Measurements from ENCODE around the gene LRP1B.
"Not testable (repeated sequence)": the region's sequence is repeated elsewhere in the genome, so short reads cannot be mapped to it uniquely, and the experiment has no call there.

The LRP1B gene

GRCh38 chr2:141820893-141821292, 309.9 kb downstream of the LRP1B start:
- H3K4me3 ChIP-seq (ENCODE audit: low read depth, low read length), result no peak overlapping the region
- DNase-seq (ENCODE audit: low read depth), result no peak
- no peak for TF ChIP-seq CTCF (IDR thresholded peaks at IDR 0.05; ENCODE audit: low read depth, low read length, missing control alignments)

GRCh38 chr2:141815320-141815719, 315.5 kb downstream of the LRP1B start:
- not testable (repeated sequence) for H3K4me3 ChIP-seq (ENCODE audit: low read depth, low read length); DNase-seq (ENCODE audit: low read depth)

GRCh38 chr2:141814150-141814549, 316.7 kb downstream of the LRP1B start:
- no peak overlapping the region for H3K4me3 ChIP-seq (ENCODE audit: low read depth, low read length)
- TF ChIP-seq CTCF (IDR thresholded peaks at IDR 0.05; ENCODE audit: low read depth, low read length, missing control alignments), result no peak
- no peak for DNase-seq (ENCODE audit: low read depth)

- no peak for DNase-seq (ENCODE audit: low read depth)
- no peak for TF ChIP-seq CTCF (IDR thresholded peaks at IDR 0.05; ENCODE audit: low read depth, low read length, missing control alignments)
- no peak overlapping the region for H3K4me3 ChIP-seq (ENCODE audit: low read depth, low read length)
Observed at GRCh38 chr2:141810148-141810547, 320.7 kb downstream of the LRP1B start.

- TF ChIP-seq CTCF (IDR thresholded peaks at IDR 0.05; ENCODE audit: low read depth, low read length, missing control alignments), result no peak
- no peak overlapping the region for H3K4me3 ChIP-seq (ENCODE audit: low read depth, low read length)
- DNase-seq (ENCODE audit: low read depth), result no peak
Observed at GRCh38 chr2:141806090-141806489, 324.7 kb downstream of the LRP1B start.

- DNase-seq (ENCODE audit: low read depth), result no peak
- no peak for TF ChIP-seq CTCF (IDR thresholded peaks at IDR 0.05; ENCODE audit: low read depth, low read length, missing control alignments)
- H3K4me3 ChIP-seq (ENCODE audit: low read depth, low read length), result no peak overlapping the region
Observed at GRCh38 chr2:141805302-141805701, 325.5 kb downstream of the LRP1B start.

- no peak for DNase-seq (ENCODE audit: low read depth)
- TF ChIP-seq CTCF (IDR thresholded peaks at IDR 0.05; ENCODE audit: low read depth, low read length, missing control alignments), result no peak
Observed at GRCh38 chr2:141796449-141796848, 334.4 kb downstream of the LRP1B start.

GRCh38 chr2:141791521-141791920, 339.3 kb downstream of the LRP1B start:
- DNase-seq (ENCODE audit: low read depth), result no peak
- no peak overlapping the region for H3K4me3 ChIP-seq (ENCODE audit: low read depth, low read length)
- no peak for TF ChIP-seq CTCF (IDR thresholded peaks at IDR 0.05; ENCODE audit: low read depth, low read length, missing control alignments)

More at GRCh38 chr2:141796449-141796848, 334.4 kb downstream of the LRP1B start:
- no peak overlapping the region for H3K4me3 ChIP-seq (ENCODE audit: low read depth, low read length)

Data from GM12864 (cell line).